H9 (cell line): ENCODE results near the gene MYO1D. TPM values are rescaled to one million over a fixed set of nuclear protein-coding genes. Genes with fewer than 3 reads are reported as not detected.

ENCODE experiments used
- DNase-seq: peaks from one replicate; pipeline ENCODE4 v3.0.0-alpha.2; 2017
- H2AFZ ChIP-seq: one replicate; pipeline ENCODE4 v1.6.1; 2013; ENCODE audit warnings: mild to moderate bottlenecking, low read length, control low read depth, moderate library complexity
- H2AK5ac ChIP-seq: 2 replicates; pipeline ENCODE4 v1.6.1; 2013; ENCODE audit warnings: low read length, control low read depth, mixed read lengths; ENCODE audit not compliant: insufficient read length
- H2BK120ac ChIP-seq: one replicate; pipeline ENCODE4 v1.6.1; 2013; ENCODE audit warnings: low read depth, mild to moderate bottlenecking, low read length, control low read depth, inconsistent platforms; ENCODE audit not compliant: poor library complexity, severe bottlenecking
- H2BK12ac ChIP-seq: 2 replicates; pipeline ENCODE4 v1.6.1; 2013; ENCODE audit warnings: low read length, control low read depth, mixed read lengths, low read depth; ENCODE audit not compliant: insufficient read length
- H2BK15ac ChIP-seq: 2 replicates; pipeline ENCODE4 v1.6.1; 2013; ENCODE audit warnings: low read depth, low read length, control low read depth
- H2BK20ac ChIP-seq: one replicate; pipeline ENCODE4 v1.6.1; 2013; ENCODE audit warnings: low read depth, mild to moderate bottlenecking, low read length, control low read depth, inconsistent platforms; ENCODE audit not compliant: poor library complexity, severe bottlenecking
- H2BK5ac ChIP-seq: 2 replicates; pipeline ENCODE4 v1.6.1; 2013; ENCODE audit warnings: low read length, control low read depth, mixed read lengths; ENCODE audit not compliant: insufficient read length
- H3K14ac ChIP-seq: 2 replicates; pipeline ENCODE4 v1.6.1; 2013; ENCODE audit warnings: low read length, control low read depth; ENCODE audit not compliant: insufficient read depth
- H3K18ac ChIP-seq: 2 replicates; pipeline ENCODE4 v1.6.1; 2013; ENCODE audit warnings: low read depth, mild to moderate bottlenecking, mixed read lengths, low read length, control low read depth; ENCODE audit not compliant: insufficient read length
- H3K23ac ChIP-seq: 2 replicates; pipeline ENCODE4 v1.6.1; 2013; ENCODE audit warnings: low read length, control low read depth, mixed read lengths, low read depth; ENCODE audit not compliant: insufficient read length
- H3K23me2 ChIP-seq: 2 replicates; pipeline ENCODE4 v1.6.1; 2013; ENCODE audit warnings: low read depth, mild to moderate bottlenecking, mixed read lengths, low read length, control low read depth; ENCODE audit not compliant: insufficient read length, poor library complexity, severe bottlenecking
- H3K27ac ChIP-seq: 2 replicates; pipeline ENCODE4 v1.5.1; 2013; ENCODE audit warnings: low read length, control low read depth, mixed read lengths, low read depth; ENCODE audit not compliant: insufficient read length
- H3K27me3 ChIP-seq: 2 replicates; pipeline ENCODE4 v1.6.1; 2013; ENCODE audit warnings: low read length, control low read depth, inconsistent platforms; ENCODE audit not compliant: insufficient read depth
- H3K4ac ChIP-seq: 2 replicates; pipeline ENCODE4 v1.6.1; 2013; ENCODE audit warnings: low read depth, mild to moderate bottlenecking, control low read depth, inconsistent platforms, low read length, moderate library complexity
- H3K4me1 ChIP-seq: 2 replicates; pipeline ENCODE4 v1.6.1; 2013; ENCODE audit warnings: low read length, control low read depth, inconsistent platforms; ENCODE audit not compliant: insufficient read depth
- H3K4me2 ChIP-seq: 2 replicates; pipeline ENCODE4 v1.6.1; 2013; ENCODE audit warnings: low read length, control low read depth, mixed read lengths; ENCODE audit not compliant: insufficient read length, insufficient read depth
- H3K56ac ChIP-seq: 2 replicates; pipeline ENCODE4 v1.6.1; 2013; ENCODE audit warnings: low read depth, mild to moderate bottlenecking, mixed read lengths, low read length, control low read depth; ENCODE audit not compliant: insufficient read length
- H3K79me1 ChIP-seq: 2 replicates; pipeline ENCODE4 v1.6.1; 2013; ENCODE audit warnings: low read depth, mild to moderate bottlenecking, moderate library complexity, low read length, control low read depth, inconsistent platforms; ENCODE audit not compliant: insufficient read depth, poor library complexity, severe bottlenecking
- H3K79me2 ChIP-seq: 2 replicates; pipeline ENCODE4 v1.6.1; 2013; ENCODE audit warnings: low read length, control low read depth, inconsistent platforms; ENCODE audit not compliant: insufficient read depth
- H3K9ac ChIP-seq: 2 replicates; pipeline ENCODE4 v1.6.1; 2013; ENCODE audit warnings: low read length, control low read depth, mixed read lengths; ENCODE audit not compliant: insufficient read length; ENCODE audit errors: extremely low read depth
- H3K9me3 ChIP-seq: one replicate; pipeline ENCODE4 v1.6.1; 2013; ENCODE audit warnings: low read depth, low read length, inconsistent platforms; ENCODE audit not compliant: control insufficient read depth
- H3T11ph ChIP-seq: one replicate; pipeline ENCODE4 v1.6.1; 2013; ENCODE audit warnings: mild to moderate bottlenecking, low read length, control low read depth, inconsistent platforms
- H4K20me1 ChIP-seq: one replicate; pipeline ENCODE4 v1.6.1; 2013; ENCODE audit not compliant: control insufficient read depth, insufficient read length, insufficient read depth
- H4K5ac ChIP-seq: 2 replicates; pipeline ENCODE4 v1.6.1; 2013; ENCODE audit warnings: low read depth, mild to moderate bottlenecking, mixed read lengths, low read length, control low read depth; ENCODE audit not compliant: insufficient read length
- H4K8ac ChIP-seq: replicated peaks from 2 replicates; pipeline ENCODE4 v1.6.1; 2013; ENCODE audit warnings: low read length, control low read depth, mixed read lengths, low read depth; ENCODE audit not compliant: insufficient read length
- H4K91ac ChIP-seq: 2 replicates; pipeline ENCODE4 v1.6.1; 2013; ENCODE audit warnings: low read depth, mild to moderate bottlenecking, moderate library complexity, mixed read lengths, low read length, control low read depth; ENCODE audit not compliant: insufficient read length
- H3K27ac Mint-ChIP-seq, 3 experiments: 2 replicates in 2 of 3; 3 replicates in 1 of 3; pipeline ENCODE4 v1.8.0; 2020 to 2021; ENCODE audit warnings: mixed read lengths in 3 of 3, mild to moderate bottlenecking in 1 of 3, moderate library complexity in 1 of 3
- H3K27me3 Mint-ChIP-seq: 2 replicates; pipeline ENCODE4 v1.8.0; 2021; ENCODE audit warnings: low read depth, mild to moderate bottlenecking, moderate library complexity, mixed read lengths
- H3K36me3 Mint-ChIP-seq, 3 experiments: 2 replicates in 2 of 3; 3 replicates in 1 of 3; pipeline ENCODE4 v1.8.0; 2020 to 2021; ENCODE audit warnings: low read depth in 3 of 3, mixed read lengths in 3 of 3; ENCODE audit not compliant: insufficient read depth in 1 of 3
- H3K4me1 Mint-ChIP-seq, 2 experiments: 2 replicates each; pipeline ENCODE4 v1.8.0; 2020; ENCODE audit warnings: mixed read lengths in 2 of 2
- H3K4me3 Mint-ChIP-seq, 2 experiments: 2 replicates in 1 of 2; 3 replicates in 1 of 2; pipeline ENCODE4 v1.8.0; 2020 to 2021; ENCODE audit warnings: mild to moderate bottlenecking in 2 of 2, mixed read lengths in 2 of 2, moderate library complexity in 1 of 2
- H3K9me3 Mint-ChIP-seq, 2 experiments: 2 replicates in 1 of 2; 3 replicates in 1 of 2; pipeline ENCODE4 v1.8.0; 2020; ENCODE audit warnings: mild to moderate bottlenecking in 2 of 2, mixed read lengths in 2 of 2, moderate library complexity in 1 of 2
- CTCF ChIP-seq: fragments of 200-600 bp; sonication (generic); conservative IDR thresholded peaks from 3 replicates; pipeline ENCODE4 v1.8.0; 2021; ENCODE audit warnings: antibody characterized with exemption, mild to moderate bottlenecking
- whole genome bisulfite sequencing: extraction: QIAGEN DNeasy Blood & Tissue Kit; methylation state at CpG from one replicate; pipeline ENCODE4 v1.1.7; 2013; ENCODE audit warnings: missing lambda C conversion rate, low lambda C conversion rate, mixed read lengths; ENCODE audit not compliant: insufficient read length; ENCODE audit errors: extremely low coverage; 5-methylcytosine and 5-hydroxymethylcytosine counted together
- total RNA-seq: library from RNA; stranded (reverse); gene quantifications from 2 replicates; pipeline ENCODE4 v1.2.1, GENCODE V29; 2021

Gene MYO1D
- total RNA-seq, 1 experiment from 2014 or later = 19.0 TPM

- no peaks in the 10 kb centered on the region for H3K9me3 Mint-ChIP-seq
- H3K23ac ChIP-seq = no peak overlapping the region
- H3K4me3 Mint-ChIP-seq = no peak overlapping the region
- TF ChIP-seq CTCF = peak; percentile 81
- H3K79me2 ChIP-seq = no peaks in the 10 kb centered on the region
- H3K9ac ChIP-seq = no peak overlapping the region
- H3K27ac Mint-ChIP-seq = peak overlapping the region in 1 of 3 experiments; percentile 78; a peak in 1 of 7 replicates
- no peak overlapping the region for H3K18ac ChIP-seq
- no CpG with 5 or more reads among the region's 4 CpGs for WGBS
- no peaks in the 10 kb centered on the region for H3K79me1 ChIP-seq
- H2AK5ac ChIP-seq = no peak overlapping the region
- no peak overlapping the region for H4K5ac ChIP-seq
- H3K27me3 Mint-ChIP-seq = no peaks in the 10 kb centered on the region; the same call in 1 of the 2 replicates
- H4K20me1 ChIP-seq = no peaks in the 10 kb centered on the region
- peak overlapping the region; percentile 76 for H2AFZ ChIP-seq
- no peak overlapping the region for H4K8ac ChIP-seq
- no peak overlapping the region for H2BK15ac ChIP-seq
- peaks cover 8 to 12% of the 10 kb centered on the region in 2 experiments for H3K4me1 Mint-ChIP-seq
- H3K23me2 ChIP-seq = no peaks in the 10 kb centered on the region
- no peak overlapping the region for H3K27ac ChIP-seq
- no peak overlapping the region; the same call in 1 of the 2 replicates for H3K14ac ChIP-seq
- no peak overlapping the region for H4K91ac ChIP-seq
- no peaks in the 10 kb centered on the region for H3K9me3 ChIP-seq
- no peak overlapping the region for H3K4ac ChIP-seq
- no peak overlapping the region for H2BK5ac ChIP-seq
- no peaks in the 10 kb centered on the region for H3K27me3 ChIP-seq
- peak; percentile 90 for DNase-seq
- H3K56ac ChIP-seq = no peak overlapping the region
- H2BK120ac ChIP-seq = no peak overlapping the region
- H2BK20ac ChIP-seq = no peak overlapping the region
- H2BK12ac ChIP-seq = no peak overlapping the region
- H3K4me1 ChIP-seq = no peaks in the 10 kb centered on the region
- no peaks in the 10 kb centered on the region; a peak in 2 of 7 replicates for H3K36me3 Mint-ChIP-seq
- H3T11ph ChIP-seq = no peak overlapping the region
- H3K4me2 ChIP-seq = no peak overlapping the region
Observed at GRCh38 chr17:32909787-32910369, 33.0 kb upstream of the MYO1D start.
